HL-60/S4 treated with retinoic acid at 250 ng/mL for 4 days and 3 days (cell line): ENCODE measurements around the gene ADCY9.
"Not testable (repeated sequence)": the region's sequence is repeated elsewhere in the genome, so short reads cannot be mapped to it uniquely, and the experiment has no call there.

Experiments
- in situ Hi-C: fragments of 300-500 bp; cut with MboI; formaldehyde crosslinking; loops from 2 replicates; pipeline ENCODE4 v1.7.0; 2022; ENCODE audit warnings: low sequenced_read_pairs

ADCY9 gene

DNA sequence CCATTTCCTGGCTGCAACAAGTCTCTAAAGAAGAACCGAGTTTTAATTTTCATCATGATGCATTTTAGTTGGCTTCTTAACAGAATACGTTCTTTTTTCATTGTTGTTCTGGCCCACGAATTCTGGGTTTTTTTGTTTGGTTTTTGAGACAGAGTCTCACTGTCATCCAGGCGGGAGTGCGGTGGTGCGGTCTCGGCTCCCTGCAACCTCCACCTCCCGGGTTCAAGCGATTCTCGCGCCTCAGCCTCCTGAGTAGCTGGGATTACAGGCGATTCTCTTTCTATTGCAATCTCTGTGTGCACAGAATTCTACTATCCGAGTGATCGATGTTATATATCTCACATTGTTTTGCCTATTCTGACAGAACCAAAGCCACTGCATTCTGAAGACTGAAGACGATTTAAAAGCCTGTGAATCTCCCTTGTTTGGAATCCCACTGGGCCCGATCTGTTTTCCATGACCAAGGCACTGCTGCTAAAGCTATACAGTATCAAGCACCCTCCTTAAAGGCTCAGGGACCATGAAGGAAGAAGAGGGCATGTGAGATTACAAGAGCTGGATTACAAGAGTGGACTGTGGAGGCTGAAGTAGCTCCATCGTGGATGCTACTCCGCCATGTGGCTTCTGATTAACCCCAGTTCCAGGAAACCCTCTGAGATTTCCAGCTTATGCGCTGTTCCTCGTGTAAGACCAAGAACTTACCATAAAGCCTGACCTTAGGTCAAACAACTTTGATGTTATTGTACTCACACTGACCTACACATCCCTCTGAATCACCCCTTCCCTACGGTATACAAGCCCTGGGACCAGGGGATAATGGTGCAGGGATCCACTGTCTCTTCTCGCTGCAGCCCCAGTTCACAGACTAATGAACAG, 44.3 kb downstream of the ADCY9 start:
- in situ Hi-C loops, result no loop called here

DNA sequence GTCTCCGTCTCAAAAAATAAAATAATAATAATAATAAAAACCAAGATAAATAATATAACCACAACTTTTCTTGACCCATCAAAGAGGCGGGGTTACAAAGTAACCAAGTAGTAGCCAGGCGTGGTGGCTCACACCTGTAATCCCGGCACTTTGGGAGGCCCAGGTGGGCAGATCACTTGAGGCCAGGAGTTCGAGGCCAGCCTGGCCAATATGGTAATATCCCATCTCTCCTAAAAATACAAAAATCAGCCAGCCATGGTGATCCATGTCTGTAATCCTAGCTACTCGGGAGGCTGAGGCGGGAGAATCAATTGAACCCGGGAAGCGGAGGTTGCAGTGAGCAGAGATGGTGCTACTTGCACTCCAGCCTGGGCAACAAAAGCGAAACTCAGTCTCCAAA, 45.3 kb downstream of the ADCY9 start:
- in situ Hi-C loops, result no loop called here

DNA sequence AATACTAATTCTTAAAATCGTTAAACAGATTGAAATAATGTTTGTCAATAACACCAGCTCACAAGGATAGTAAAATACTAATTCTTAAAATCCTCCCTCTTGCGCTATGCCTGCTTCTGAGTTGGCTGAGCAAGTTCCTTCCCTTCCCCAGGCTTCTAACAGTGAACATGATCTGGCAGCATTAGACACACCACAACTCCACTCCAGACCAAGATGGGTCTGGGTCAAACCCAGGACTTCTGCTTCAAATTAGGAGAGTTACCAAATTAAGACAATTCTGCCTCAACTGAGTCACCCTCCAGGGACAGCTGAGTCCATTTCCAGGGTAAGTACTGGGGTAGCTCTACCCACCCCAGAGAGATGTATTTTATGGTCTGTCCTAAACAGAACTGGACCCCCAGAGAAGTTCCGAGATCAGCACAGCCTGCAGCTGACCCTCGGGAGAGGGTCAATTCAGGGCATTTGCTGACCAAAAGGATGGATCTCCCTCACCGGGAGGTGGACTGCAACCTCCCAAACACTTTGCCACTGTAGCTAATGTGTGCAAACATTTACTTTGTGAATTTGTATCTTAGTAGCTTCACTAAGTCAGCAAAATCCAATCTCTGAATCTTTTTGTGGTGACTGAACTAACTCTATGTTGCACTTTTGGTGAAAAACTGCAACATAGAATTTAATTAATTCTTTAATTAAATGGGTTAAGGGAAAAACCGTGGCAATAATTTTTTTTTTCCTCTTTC, 48.8 kb downstream of the ADCY9 start:
- in situ Hi-C loops, result no loop called here

DNA sequence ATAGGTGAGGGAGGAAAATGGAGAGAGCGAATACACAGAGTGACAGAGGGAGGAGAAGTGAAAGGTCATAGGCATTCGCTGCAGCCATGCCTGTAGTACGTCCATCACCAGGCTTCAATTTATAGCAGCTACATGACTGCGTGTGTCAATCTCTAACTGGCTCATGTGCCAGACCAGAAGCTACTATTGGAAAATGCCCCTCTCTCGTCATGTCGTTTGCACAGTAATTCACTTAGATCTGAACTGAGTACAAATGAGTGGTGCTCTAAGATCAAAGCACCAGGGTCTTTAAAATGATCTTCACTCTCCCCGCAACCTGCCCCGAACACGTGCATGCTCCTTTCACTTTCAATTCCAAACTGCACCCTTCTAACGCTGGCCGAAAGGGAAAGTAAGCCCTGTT, 51.3 kb downstream of the ADCY9 start:
- in situ Hi-C loops, result no loop called here

DNA sequence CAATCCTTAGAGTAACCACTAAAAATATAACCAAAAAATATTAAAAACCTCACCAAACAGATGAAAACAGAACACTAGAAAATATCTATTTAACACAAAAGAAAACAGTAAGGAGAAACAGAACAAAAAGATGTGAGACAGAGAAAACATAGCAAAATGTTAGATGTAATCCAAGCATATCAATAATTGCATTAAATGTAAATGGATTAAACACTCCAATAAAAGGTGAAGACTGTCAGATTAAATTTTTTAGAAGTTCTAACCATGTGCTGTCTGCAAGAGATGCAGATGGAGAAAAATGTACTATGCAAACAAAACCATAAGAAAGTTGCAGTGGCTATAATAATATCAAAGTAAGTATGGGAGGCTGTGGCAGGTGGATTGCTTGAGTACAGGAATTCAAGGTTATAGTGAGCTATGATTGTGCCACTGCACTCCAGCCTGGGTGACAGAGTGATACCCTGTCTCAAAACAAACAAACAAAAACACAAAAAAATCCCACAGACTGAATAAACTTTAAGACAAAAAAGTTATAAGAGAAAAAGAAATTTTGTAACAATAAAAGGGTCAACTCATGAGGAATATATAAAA, 53.9 kb downstream of the ADCY9 start:
- in situ Hi-C loops, result no loop called here

DNA sequence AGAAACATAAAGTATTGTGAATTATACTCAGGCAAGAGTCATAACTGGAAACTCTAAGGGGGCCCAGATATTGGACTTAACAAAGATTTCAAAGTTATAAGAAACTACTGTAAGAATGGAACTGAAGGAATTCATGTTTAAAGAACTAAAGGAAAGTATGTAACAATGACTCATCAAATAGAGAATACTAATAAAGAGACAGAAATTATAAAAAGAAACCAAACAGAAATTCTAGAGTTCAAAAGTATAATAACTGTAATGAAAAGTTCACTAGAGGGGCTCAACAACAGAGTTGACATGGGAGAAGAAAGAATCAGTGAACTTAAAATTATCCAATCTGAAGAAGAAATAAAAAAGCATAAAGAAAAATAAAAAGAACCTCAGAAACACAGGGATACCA, 55.4 kb downstream of the ADCY9 start:
- in situ Hi-C loops, result no loop called here

DNA sequence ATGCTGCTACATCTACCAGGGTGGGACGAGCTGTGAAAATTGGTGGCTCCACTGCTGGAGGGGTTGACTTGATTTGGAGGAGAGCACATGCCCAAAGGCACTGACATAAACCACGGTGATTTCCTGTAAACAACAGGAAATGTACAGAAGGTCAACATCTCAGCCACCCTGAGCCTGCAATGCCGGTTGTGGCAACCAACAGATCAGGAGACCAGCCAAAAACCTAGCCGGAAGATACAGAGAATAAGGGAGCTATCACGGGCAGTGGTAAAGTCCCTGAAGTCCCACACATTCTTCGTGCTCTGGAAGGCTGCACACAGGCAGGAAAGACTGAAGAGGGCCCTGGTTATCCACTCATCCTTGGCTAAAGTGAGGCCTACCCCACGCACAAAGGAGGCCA, 56.2 kb downstream of the ADCY9 start:
- in situ Hi-C loops, result no loop called here

DNA sequence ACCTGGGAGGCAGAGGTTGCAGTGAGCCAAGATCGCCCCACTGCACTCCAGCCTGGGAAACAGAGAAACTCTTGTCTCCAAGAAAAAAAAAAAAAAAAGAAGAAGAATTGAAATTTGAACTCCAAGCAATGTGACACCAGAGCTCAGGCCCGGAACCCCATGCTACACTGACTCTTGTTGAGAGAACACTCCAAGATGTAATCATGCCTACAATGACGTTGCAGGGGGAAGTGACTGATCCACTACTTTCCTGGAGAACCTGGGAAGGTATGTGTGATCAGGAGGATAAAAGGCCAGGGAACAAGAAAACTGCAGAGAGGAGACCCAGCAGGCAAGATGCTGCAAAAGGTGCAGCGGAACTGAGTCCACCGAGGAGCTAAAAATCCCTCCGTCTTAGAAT, 57.9 kb downstream of the ADCY9 start:
- in situ Hi-C loops, result no loop called here

DNA sequence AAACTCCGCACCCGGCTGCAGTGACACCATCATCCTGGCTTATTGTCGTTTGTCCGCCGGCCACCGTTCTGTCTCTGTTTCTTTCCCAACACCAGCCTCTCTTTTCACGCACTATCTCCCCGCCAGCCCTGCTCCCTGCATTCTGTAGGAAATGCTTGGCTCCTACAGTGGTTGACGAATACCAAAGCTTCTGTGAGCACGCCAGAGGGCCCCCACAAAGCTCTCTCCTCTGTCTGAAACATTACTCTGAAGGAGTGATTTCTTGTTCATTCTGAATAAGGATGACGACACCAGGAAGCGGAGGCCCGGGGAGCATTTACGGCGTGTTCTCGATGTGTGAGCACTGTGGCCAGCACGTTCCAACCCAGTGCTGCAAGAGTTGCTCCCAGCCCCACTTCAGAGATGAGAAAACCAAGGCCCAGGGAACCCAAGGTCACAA, 58.8 kb downstream of the ADCY9 start:
- in situ Hi-C loops, result no loop called here

DNA sequence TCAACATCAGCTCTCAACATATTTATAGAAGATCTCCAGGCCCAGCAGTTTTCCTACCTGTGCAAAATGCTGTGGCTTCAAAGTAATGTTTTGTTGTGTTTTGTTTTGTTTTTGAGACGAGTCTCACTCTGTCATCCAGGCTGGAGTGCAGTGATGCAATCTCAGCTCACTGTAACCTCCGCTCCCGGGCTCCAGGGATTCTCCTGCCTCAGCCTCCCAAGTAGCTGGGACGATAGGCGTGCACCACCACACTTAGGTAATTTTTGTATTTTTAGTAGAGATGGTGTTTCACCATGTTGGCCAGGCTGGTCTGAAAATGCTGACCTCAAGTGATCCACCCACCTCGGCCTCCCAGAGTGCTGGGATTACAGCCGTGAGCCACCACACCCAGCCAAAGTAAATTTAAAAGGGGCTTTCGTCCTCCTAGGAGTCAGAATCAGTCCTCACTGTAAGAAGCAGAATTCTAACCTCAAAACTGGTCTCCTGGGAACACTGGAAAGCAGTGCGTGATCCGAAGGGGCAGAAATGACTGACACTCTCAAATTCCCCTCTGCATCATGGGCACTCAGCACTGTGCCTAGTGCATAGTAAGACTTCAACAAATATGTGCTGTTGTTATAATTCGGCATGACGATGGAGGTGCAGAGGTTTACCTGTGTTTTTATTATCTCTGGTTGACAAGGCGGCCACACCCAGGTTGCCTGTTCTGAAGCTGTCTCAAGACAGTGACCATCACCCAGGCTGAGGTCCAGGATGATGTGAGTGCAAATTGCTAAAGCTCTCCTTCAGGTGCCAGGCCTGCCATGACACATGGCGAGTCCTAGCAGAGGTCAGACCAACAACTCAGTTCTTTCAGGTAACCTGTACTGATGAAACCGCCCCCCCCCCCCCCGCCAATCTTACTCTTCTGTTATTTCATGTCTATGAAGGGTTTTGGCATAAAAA, 59.8 kb downstream of the ADCY9 start:
- in situ Hi-C loops, result no loop called here

DNA sequence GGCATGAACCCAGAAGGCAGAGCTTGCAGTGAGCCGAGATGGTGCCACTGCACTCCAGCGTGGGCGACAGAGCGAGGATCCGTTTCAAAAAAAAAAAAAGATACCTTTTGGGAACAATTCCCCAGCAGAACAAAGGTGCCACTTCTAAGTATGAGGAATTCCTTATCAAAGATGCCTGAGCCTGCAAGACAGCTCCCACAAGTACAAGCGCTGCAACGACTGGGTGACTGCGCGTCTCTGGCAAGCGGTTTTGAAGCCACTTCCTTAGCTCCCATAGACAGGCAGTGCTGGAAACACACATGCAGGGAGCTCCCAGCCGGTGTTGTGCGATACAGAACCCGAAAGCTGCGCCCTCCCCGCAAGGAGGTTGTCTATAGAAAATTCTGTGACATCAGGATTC, 60.5 kb downstream of the ADCY9 start:
- in situ Hi-C loops, result no loop called here

DNA sequence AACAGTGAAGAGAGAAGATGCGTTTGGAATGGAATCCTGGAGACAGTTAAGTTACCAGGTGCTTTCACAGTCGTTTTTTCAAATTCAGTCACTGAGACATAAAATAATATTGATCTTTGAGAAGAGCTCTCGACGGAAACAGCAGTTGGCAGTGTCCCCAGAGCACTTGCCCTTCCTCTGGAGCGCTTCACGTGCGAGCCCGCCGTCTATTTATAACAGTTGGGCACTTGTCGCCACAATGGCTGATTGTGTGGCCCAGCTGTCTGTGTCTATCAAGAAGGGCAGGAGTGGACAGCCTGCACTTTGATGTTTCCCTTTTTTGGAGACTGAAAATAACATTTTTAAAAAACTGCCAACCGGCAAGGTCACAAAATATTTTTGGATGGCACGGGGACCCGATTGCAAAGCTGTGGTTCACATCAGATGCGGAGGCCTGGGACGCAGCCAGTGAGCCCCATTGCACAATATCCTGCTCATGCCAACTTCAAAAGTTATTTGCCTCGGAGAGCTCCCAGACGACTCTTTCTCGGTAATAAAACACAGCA, 62.9 kb downstream of the ADCY9 start:
- in situ Hi-C loops, result no loop called here

DNA sequence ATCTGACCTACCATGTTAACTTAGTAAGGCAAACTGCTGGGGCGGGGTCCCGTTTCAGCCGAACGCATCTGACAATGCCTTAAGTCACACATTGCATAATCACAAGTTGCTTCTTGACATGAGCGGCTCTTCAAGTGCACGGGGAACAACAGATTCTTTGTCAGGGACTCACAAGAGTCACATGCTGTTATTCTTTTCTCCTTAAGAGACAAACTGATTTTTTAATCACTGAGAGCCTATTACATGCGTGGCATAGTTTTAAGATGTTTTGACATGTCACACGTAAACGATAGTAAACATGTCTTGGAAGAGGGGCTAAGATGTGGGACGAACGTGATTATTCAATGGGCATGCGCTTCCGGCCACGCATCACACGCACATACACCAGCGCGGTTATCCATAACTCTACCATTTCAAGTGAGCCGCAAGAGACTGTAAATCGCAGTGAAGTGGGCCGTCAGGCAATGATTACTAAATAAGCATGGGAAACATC, 63.4 kb downstream of the ADCY9 start:
- in situ Hi-C loops, result no loop called here

DNA sequence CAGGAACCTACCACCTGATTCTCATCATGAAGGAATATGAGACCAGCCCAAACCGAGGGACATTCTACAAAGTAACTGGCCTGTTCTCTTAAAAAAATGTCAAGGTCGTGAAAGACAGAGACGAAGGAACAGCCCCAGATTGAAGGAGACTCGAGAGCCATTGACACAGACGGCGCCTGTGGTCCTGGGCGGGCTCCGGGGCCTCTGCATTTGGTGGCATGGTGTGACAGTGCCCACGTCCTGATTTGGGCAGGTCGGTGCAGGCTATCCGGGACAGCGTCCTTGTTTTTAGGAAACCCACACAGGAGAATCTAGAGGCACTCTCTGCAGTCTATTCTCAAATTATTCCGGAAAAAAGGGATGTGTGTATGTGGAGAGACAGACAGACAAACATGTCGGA, 64.1 kb downstream of the ADCY9 start:
- in situ Hi-C loops, result no loop called here

DNA sequence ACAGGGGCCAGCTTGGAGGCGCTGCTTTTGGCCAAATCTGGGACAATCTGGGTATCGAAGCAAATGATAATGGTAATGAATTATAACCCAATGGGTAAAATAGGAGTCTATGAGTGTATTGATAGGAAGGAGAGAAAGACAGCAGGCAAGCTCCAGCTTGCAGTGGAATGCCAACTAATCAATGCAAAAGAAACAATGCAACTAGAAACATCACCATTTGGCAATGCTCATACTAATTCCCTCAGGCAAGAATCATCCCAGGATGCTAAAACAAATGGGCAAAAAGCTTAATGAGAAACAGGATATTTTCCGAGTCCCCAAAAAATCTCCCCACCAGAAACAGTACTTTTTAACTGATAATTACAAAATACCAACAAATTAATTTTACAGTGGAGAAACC, 64.7 kb downstream of the ADCY9 start:
- in situ Hi-C loops, result no loop called here

DNA sequence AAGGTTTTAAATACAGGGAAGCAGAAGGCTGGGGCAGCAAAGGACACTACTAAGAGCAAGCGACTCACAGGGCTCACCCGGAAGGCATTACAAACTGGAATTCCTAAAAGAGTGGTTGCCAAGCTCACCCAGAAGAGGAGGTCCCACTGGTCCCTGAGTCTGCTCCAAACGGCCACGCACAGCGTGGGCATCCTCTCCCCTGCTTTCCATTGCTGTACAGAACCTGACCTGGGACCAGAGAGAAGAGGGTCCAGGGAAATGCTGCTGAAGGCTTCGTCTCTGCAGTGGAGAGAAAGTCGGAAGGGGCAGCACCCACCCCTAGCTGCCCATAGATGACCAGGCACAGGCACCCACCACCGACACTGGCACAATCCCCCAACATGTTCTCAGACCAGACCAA, 67.2 kb downstream of the ADCY9 start:
- in situ Hi-C loops, result no loop called here

DNA sequence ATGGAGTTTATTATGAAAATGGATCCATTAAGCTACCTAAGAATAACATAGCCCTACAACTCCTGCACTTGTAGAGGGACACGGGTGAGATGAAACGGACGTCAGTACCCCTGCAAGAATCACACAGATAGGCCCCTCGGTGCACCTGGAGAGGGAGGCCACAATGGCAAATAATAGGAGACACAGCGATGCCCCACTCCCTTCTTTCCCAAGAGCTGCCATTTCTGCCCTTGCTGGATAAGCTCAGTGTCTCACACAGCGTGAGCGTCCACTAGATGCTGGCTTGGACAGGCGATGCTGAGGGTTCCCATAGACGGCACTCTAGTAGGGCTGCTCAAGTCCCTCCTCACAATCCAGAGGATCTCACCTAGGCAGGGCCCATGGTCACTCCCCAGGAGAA, 67.8 kb downstream of the ADCY9 start:
- in situ Hi-C loops, result no loop called here

DNA sequence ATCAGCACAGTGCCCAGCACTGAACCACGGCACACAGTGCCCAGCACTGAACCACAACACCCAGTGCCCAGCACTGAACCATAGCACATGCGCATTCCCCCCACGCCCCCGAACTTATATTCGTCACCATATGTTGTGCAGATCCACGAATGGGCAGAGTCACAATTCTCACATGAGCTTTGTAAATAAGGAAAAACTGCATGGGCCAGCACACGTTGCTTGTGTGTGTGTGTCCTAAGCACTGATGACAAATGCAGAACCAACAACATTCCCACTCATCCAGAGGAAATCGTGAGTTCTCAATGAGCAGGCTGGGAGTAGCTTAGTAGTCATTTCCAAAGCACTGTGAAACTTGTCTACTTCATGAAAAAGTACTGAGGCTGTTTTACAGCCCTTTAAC, 70.0 kb downstream of the ADCY9 start:
- in situ Hi-C loops, result no loop called here

DNA sequence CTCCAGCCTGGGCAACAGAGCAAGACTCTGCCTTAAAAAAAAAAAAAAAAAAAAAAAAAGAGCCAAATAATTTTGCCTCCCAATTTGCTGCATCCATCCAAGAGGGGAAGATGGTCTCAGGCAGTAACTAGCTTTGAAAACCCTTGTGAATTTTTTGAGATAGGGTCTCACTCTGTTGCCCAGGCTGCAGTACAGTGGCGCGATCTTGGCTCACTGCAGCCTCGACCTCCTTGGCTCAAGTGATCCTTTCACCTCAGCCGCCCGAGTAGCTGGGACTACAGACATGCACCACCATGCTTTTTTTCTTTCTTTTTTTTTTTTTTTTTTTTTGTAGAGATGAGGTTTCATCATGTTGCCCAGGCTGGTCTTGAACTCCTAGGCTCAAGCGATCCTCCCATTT, 70.7 kb downstream of the ADCY9 start:
- in situ Hi-C loops, result not testable (repeated sequence)

DNA sequence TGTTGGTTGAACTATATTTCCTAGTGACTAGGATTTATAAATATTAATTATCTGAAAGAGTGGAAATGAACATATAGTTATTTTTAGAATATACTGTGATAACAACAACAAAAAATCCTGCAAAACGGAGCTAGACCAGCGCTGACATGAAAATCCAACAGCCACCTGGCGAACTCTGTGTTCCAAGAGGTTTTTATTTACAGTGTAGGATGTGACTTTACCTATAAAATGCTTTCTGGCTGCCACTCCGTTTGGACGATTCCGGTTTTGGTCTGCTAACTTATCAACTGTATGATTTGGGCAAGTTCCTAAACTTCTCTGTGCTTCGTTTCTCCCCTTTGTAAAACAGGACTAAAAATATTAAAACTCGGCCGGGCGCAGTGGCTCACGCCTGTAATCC, 73.7 kb downstream of the ADCY9 start:
- in situ Hi-C loops, result no loop called here
